HEK293 (cell line): ENCODE data around the gene IGFL1.

Experiments used
- FEZF1 ChIP-seq: fragments of 450-650 bp; formaldehyde crosslinking; IDR thresholded peaks from 2 replicates; pipeline ENCODE4 v1.5.1; 2016; ENCODE audit warnings: missing biosample characterization, missing genetic modification characterization
- GLI2 ChIP-seq: fragments of 450-650 bp; formaldehyde crosslinking; IDR thresholded peaks from 2 replicates; pipeline ENCODE4; 2017; ENCODE audit warnings: missing biosample characterization, missing genetic modification characterization, low read depth, borderline replicate concordance
- HOXD13 ChIP-seq: sonication (generic); formaldehyde crosslinking; IDR thresholded peaks from 2 replicates; pipeline ENCODE4 v1.8.0; 2022; ENCODE audit warnings: missing genetic modification reagents, borderline replicate concordance
- KLF16 ChIP-seq: fragments of 450-650 bp; formaldehyde crosslinking; IDR thresholded peaks from 2 replicates; pipeline ENCODE4 v1.5.1; 2017; ENCODE audit warnings: missing biosample characterization, missing genetic modification characterization
- MEIS1 ChIP-seq: sonication (generic); formaldehyde crosslinking; IDR thresholded peaks from 2 replicates; pipeline ENCODE4 v1.8.1; 2022; ENCODE audit warnings: missing genetic modification reagents, mild to moderate bottlenecking, borderline replicate concordance
- SALL2 ChIP-seq: fragments of 450-650 bp; formaldehyde crosslinking; IDR thresholded peaks from 2 replicates; pipeline ENCODE4 v1.5.0; 2017; ENCODE audit warnings: missing biosample characterization, mild to moderate bottlenecking, missing genetic modification characterization, borderline replicate concordance
- TRIM28 ChIP-seq: IDR thresholded peaks from 2 replicates; pipeline ENCODE4 v1.6.1; 2011; ENCODE audit warnings: low read length, control low read depth, borderline replicate concordance
- TSHZ1 ChIP-seq: fragments of 450-650 bp; formaldehyde crosslinking; IDR thresholded peaks from 2 replicates; pipeline ENCODE4 v1.5.1; 2016; ENCODE audit warnings: missing biosample characterization, missing genetic modification characterization, borderline replicate concordance
- ZBTB1 ChIP-seq: fragments of 450-650 bp; formaldehyde crosslinking; IDR thresholded peaks from 2 replicates; pipeline ENCODE4 v1.5.1; 2016; ENCODE audit warnings: missing biosample characterization, missing genetic modification characterization
- ZBTB17 ChIP-seq: fragments of 450-650 bp; formaldehyde crosslinking; IDR thresholded peaks from 2 replicates; pipeline ENCODE4 v1.5.1; 2016; ENCODE audit warnings: missing biosample characterization, missing genetic modification characterization
- ZBTB8A ChIP-seq: fragments of 450-650 bp; formaldehyde crosslinking; IDR thresholded peaks from 2 replicates; pipeline ENCODE4 v1.5.1; 2016; ENCODE audit warnings: missing biosample characterization, missing genetic modification characterization
- ZNF133 ChIP-seq: fragments of 450-650 bp; formaldehyde crosslinking; IDR thresholded peaks from 2 replicates; pipeline ENCODE4 v1.5.1; 2016; ENCODE audit warnings: missing biosample characterization, missing genetic modification characterization
- ZNF155 ChIP-seq: fragments of 450-650 bp; formaldehyde crosslinking; IDR thresholded peaks from 2 replicates; pipeline ENCODE4 v1.5.1; 2016; ENCODE audit warnings: missing biosample characterization, missing genetic modification characterization
- ZNF16 ChIP-seq: fragments of 450-650 bp; formaldehyde crosslinking; IDR thresholded peaks from 2 replicates; pipeline ENCODE4 v1.5.1; 2016; ENCODE audit warnings: low read depth, missing biosample characterization, missing genetic modification characterization
- ZNF174 ChIP-seq: fragments of 450-650 bp; formaldehyde crosslinking; IDR thresholded peaks from 2 replicates; pipeline ENCODE4 v1.5.0; 2017; ENCODE audit warnings: missing biosample characterization, mild to moderate bottlenecking, missing genetic modification characterization
- ZNF19 ChIP-seq: fragments of 450-650 bp; formaldehyde crosslinking; IDR thresholded peaks from 2 replicates; pipeline ENCODE4; 2016; ENCODE audit warnings: missing biosample characterization, missing genetic modification characterization, low read depth
- ZNF23 ChIP-seq: fragments of 450-650 bp; formaldehyde crosslinking; IDR thresholded peaks from 2 replicates; pipeline ENCODE4 v1.5.1; 2016; ENCODE audit warnings: missing biosample characterization, missing genetic modification characterization, borderline replicate concordance
- ZNF266 ChIP-seq: fragments of 450-650 bp; formaldehyde crosslinking; IDR thresholded peaks from 2 replicates; pipeline ENCODE4 v1.5.1; 2016; ENCODE audit warnings: missing biosample characterization, missing genetic modification characterization, low read depth
- ZNF335 ChIP-seq: fragments of 450-650 bp; formaldehyde crosslinking; conservative IDR thresholded peaks from 2 replicates; pipeline ENCODE4 v1.5.1; 2016; ENCODE audit warnings: missing biosample characterization, missing genetic modification characterization
- ZNF362 ChIP-seq: fragments of 450-650 bp; formaldehyde crosslinking; IDR thresholded peaks from 2 replicates; pipeline ENCODE4 v1.5.1; 2016; ENCODE audit warnings: missing biosample characterization, missing genetic modification characterization
- ZNF426 ChIP-seq: fragments of 450-650 bp; formaldehyde crosslinking; IDR thresholded peaks from 2 replicates; pipeline ENCODE4 v1.5.1; 2017; ENCODE audit warnings: missing biosample characterization, missing genetic modification characterization, mild to moderate bottlenecking, inconsistent platforms, moderate library complexity
- ZNF510 ChIP-seq: fragments of 450-650 bp; formaldehyde crosslinking; IDR thresholded peaks from 2 replicates; pipeline ENCODE4 v1.5.1; 2018; ENCODE audit warnings: mild to moderate bottlenecking, missing genetic modification characterization, missing biosample characterization; ENCODE audit not compliant: insufficient replicate concordance
- ZNF514 ChIP-seq: fragments of 450-650 bp; formaldehyde crosslinking; IDR thresholded peaks from 2 replicates; pipeline ENCODE4 v1.5.1; 2016; ENCODE audit warnings: missing biosample characterization, missing genetic modification characterization
- ZNF544 ChIP-seq: fragments of 450-650 bp; formaldehyde crosslinking; IDR thresholded peaks from 2 replicates; pipeline ENCODE4 v1.5.0; 2017; ENCODE audit warnings: missing biosample characterization, missing genetic modification characterization
- ZNF610 ChIP-seq: fragments of 450-650 bp; formaldehyde crosslinking; IDR thresholded peaks from 2 replicates; pipeline ENCODE4 v1.5.1; 2016; ENCODE audit warnings: missing biosample characterization, missing genetic modification characterization, borderline replicate concordance
- ZNF629 ChIP-seq: fragments of 450-650 bp; formaldehyde crosslinking; IDR thresholded peaks from 2 replicates; pipeline ENCODE4 v1.5.1; 2017; ENCODE audit warnings: missing biosample characterization, missing genetic modification characterization
- ZNF701 ChIP-seq: fragments of 450-650 bp; formaldehyde crosslinking; IDR thresholded peaks from 2 replicates; pipeline ENCODE4 v1.5.1; 2016; ENCODE audit warnings: missing biosample characterization, missing genetic modification characterization
- ZNF704 ChIP-seq: fragments of 450-650 bp; formaldehyde crosslinking; IDR thresholded peaks from 2 replicates; pipeline ENCODE4 v1.5.1; 2016; ENCODE audit warnings: missing biosample characterization, missing genetic modification characterization
- ZNF747 ChIP-seq: fragments of 450-650 bp; formaldehyde crosslinking; IDR thresholded peaks from 2 replicates; pipeline ENCODE4 v1.5.1; 2016; ENCODE audit warnings: missing biosample characterization, missing genetic modification characterization
- ZSCAN23 ChIP-seq: fragments of 450-650 bp; formaldehyde crosslinking; IDR thresholded peaks from 2 replicates; pipeline ENCODE4 v1.5.1; 2016; ENCODE audit warnings: missing biosample characterization, missing genetic modification characterization
- TF ChIP-seq, protein P1 (sequence below): fragments of 450-650 bp; formaldehyde crosslinking; IDR thresholded peaks from 2 replicates; pipeline ENCODE4 v1.5.0; 2017; ENCODE audit warnings: missing biosample characterization, missing genetic modification characterization, borderline replicate concordance
- TF ChIP-seq, protein P2 (sequence below): fragments of 450-650 bp; formaldehyde crosslinking; IDR thresholded peaks from 2 replicates; pipeline ENCODE4 v1.5.1; 2016; ENCODE audit warnings: missing biosample characterization, missing genetic modification characterization, borderline replicate concordance

IGFL1 gene

DNA sequence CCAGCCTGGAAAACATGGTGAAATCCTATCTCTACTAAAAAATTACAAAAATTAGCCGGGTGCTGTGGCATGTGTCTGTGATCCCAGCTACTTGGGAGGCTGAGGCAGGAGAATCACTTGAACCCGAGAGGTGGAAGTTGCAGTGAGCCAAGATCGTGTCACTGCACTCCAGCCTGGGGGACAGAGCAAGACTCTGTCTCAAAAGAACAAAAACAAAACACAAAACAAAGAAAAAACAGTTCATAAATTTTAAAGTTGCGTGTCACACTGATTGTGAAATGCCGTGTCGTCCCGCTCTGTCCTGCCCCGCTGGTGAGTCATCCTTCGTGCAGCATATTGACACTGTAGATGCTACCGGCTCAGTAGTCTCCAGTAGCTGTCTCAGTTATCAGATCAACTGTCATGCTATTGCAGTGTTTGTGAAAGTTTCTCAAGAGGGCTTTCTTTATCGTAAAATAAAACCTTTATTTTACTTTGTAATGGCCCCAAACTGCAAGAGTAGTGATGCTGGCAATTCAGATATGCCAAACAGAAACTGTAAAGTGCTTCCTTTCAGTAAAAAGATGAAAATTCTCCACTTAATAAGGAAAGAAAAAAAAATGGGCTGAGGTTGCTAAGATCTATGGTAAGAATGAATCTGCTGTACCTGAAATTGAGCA, 36.4 kb upstream of the IGFL1 start (continued):
- TF ChIP-seq ZNF426 (tag by site-specific recombination) (no peak), ZSCAN23 (tag by site-specific recombination) (no peak), KLF16 (tag by site-specific recombination) (no peak), HOXD13 (CRISPR knock-in tag) (no peak), ZNF174 (tag by site-specific recombination) (no peak), ZNF266 (tag by site-specific recombination) (no peak), ZNF510 (tag by site-specific recombination) (no peak), TSHZ1 (no peak), ZNF16 (tag by site-specific recombination) (no peak), ZNF747 (tag by site-specific recombination) (no peak), ZBTB17 (peak; percentile 64), ZNF514 (tag by site-specific recombination) (no peak), ZNF23 (tag by site-specific recombination) (no peak), MEIS1 (CRISPR knock-in tag) (no peak), ZNF610 (tag by site-specific recombination) (no peak), ZNF155 (tag by site-specific recombination) (no peak), ZNF704 (tag by site-specific recombination) (no peak), TRIM28 (no peak), ZNF544 (no peak), ZBTB8A (tag by site-specific recombination) (no peak), ZNF133 (no peak), ZNF629 (tag by site-specific recombination) (peak; percentile 72), ZNF362 (peak; percentile 85), ZNF335 (tag by site-specific recombination) (peak; percentile 54), FEZF1 (peak; percentile 47), ZBTB1 (no peak), ZNF701 (no peak), GLI2 (tag by site-specific recombination) (no peak), ZNF19 (tag by site-specific recombination) (no peak), SALL2 (no peak)
- TF ChIP-seq, protein P1, sequence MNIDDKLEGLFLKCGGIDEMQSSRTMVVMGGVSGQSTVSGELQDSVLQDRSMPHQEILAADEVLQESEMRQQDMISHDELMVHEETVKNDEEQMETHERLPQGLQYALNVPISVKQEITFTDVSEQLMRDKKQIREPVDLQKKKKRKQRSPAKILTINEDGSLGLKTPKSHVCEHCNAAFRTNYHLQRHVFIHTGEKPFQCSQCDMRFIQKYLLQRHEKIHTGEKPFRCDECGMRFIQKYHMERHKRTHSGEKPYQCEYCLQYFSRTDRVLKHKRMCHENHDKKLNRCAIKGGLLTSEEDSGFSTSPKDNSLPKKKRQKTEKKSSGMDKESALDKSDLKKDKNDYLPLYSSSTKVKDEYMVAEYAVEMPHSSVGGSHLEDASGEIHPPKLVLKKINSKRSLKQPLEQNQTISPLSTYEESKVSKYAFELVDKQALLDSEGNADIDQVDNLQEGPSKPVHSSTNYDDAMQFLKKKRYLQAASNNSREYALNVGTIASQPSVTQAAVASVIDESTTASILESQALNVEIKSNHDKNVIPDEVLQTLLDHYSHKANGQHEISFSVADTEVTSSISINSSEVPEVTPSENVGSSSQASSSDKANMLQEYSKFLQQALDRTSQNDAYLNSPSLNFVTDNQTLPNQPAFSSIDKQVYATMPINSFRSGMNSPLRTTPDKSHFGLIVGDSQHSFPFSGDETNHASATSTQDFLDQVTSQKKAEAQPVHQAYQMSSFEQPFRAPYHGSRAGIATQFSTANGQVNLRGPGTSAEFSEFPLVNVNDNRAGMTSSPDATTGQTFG (tag by site-specific recombination): no peak
- TF ChIP-seq, protein P2, sequence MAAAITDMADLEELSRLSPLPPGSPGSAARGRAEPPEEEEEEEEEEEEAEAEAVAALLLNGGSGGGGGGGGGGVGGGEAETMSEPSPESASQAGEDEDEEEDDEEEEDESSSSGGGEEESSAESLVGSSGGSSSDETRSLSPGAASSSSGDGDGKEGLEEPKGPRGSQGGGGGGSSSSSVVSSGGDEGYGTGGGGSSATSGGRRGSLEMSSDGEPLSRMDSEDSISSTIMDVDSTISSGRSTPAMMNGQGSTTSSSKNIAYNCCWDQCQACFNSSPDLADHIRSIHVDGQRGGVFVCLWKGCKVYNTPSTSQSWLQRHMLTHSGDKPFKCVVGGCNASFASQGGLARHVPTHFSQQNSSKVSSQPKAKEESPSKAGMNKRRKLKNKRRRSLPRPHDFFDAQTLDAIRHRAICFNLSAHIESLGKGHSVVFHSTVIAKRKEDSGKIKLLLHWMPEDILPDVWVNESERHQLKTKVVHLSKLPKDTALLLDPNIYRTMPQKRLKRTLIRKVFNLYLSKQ (tag by site-specific recombination): no peak
